GM19397 (cell line): Measurements from ENCODE around the gene BSDC1.

Experiments used
- ATAC-seq: cut with Tn5 transposase; IDR thresholded peaks from one replicate; pipeline ENCODE4 v1.9.1; 2021; ENCODE audit warnings: mild to moderate bottlenecking, moderate library complexity; ENCODE audit not compliant: unreplicated experiment

Gene BSDC1

GRCh38 chr1:32337855-32338636 is 56.2 kb downstream of the BSDC1 start:
- ATAC-seq = no peak

GRCh38 chr1:32336963-32337675 is 57.1 kb downstream of the BSDC1 start:
- no peak for ATAC-seq

- ATAC-seq = no peak
Measured at GRCh38 chr1:32336591-32336932, 57.7 kb downstream of the BSDC1 start.

DNA sequence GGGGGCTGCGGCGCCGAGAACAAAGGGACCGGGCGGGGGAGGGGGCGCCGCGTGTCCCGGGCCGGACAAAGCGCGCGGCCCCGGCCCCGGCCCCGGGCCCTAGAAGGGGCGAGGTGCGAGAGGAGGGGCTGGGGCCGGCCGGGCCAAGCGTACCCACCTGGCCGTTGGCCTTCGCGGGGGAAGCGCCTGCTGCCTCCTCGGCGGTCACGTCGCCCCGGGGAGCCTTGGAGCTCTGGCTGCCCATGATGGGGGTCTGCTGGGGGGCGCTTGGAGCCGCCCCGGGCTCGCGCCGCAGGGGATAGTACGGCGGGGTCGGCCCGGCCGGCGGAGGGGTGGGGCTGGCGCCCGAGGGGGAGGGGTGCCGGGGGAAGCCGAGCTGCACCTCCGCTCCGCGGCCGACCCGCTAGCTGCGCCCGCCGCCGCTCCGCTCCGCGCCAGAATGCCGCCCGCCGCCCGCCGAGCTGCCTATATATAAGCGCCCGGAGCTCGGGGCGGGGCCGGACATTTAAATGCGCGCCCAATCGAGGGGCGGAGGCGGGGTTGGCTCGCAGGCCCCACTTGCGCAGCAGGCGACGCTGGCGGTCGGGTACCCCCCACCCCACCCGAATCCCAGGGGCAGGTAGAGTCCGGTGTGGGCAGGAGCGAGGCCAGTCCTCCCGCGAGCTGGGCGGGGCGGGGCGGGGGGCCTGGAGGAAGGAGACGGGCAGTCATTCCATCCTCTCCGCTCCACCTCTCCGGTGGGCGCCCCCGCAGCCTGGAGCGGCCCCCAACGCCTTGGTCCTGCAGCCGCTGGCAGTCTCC is 58.3 kb downstream of the BSDC1 start, which contains the start of gene MARCKSL1:
MARCKSL1 (minus strand) TSS at position 444 of the 801 bp plus-strand sequence; CDS start at position 244, 200 bp downstream.
- ATAC-seq = peak; percentile 44

- ATAC-seq = peak; percentile 12
Measured at GRCh38 chr1:32335535-32335789, 58.8 kb downstream of the BSDC1 start.

GRCh38 chr1:32334864-32335534 is 59.2 kb downstream of the BSDC1 start:
- peak; percentile 21 for ATAC-seq

DNA sequence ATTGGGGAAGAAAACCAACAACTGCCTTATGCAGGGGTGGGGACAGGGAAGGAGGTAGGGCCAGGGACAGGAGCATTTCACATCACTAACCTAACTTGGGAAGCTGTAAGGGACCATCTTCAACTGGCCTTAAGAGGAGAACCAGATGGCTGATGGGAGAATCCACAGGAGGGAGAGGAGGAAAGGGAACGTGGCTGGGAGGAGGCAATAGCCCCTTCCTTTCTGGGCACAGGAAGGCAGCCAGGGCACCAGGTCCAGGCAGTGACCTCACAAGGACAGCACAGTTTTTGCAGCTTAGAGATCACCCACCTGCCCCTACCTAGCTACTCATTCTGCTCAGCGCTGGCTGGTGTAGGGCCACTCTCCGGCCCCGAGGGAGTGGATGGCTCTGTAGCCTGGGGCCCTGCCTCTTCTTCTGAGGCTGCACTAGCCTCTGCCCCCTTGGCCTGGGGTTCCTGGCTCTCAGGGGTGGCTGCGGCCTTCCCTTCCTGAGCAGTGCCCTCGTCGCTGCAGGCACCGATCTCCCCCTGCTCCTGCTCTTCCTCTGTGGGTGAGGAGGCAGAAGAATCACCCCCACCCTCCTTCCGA is 59.9 kb downstream of the BSDC1 start:
- no peak for ATAC-seq

DNA sequence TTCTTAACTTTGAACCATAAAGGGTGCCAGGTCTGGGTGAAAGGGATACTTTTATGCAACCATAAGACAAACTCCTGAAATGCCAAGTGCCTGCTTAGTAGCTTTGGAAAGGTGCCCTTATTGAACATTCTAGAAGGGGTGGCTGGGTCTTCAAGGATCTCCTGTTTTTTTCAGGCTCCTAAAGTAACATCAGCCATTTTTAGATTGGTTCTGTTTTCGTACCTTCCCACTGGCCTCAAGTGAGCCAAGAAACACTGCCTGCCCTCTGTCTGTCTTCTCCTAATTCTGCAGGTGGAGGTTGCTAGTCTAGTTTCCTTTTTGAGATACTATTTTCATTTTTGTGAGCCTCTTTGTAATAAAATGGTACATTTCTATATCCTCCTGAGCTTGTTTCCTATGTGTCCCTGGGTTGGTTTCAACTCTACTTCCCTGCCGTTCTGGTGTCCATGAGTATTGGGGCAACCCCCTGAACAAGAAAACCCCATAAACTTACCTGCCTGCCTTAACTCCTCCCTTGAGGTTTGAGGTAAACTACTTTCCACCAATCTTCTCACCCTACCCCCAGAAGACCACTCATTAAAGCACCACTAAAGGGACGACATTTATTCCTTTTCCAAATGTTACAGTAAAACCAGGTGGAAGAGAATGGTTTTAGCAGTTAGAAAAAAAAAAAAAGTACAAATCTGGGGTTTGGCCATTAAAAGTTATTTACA is 60.8 kb downstream of the BSDC1 start:
- no peak for ATAC-seq

DNA sequence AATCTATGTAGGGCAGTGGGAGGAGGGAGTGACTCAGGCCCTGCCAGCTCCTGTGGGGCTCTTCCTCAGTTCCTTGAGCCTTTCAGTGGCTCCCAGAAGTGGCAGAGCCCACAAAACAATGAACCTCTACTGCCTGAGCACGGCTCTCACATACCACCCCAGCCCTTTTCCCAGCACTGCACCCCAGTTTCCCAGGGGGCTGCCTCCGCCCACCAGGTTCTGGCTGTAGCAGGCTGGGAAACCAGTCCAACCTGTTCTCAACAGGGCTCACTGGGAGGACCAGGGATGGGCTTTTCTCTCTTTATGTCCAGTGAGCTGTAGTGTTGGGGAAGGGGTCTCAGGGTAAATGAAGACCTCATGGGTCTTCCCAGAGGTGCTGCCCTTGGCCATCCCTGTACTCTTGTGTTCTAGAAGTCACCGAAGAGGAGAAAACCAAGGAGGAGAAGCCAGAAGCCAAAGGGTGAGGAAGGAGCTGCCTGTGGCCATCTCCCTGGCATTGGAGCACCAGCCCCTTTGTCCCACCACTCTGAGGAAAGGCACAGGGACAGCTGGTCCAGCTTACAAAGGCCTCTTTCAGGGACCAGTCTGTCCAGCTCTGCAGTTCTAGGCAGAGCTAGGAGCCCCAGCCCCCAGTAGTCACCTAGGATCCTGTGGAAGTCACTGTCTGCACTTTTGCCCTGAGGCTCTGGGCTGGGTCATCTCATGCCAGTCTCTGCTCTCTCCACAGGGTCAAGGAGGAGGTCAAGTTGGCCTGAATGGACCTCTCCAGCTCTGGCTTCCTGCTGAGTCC is 61.8 kb downstream of the BSDC1 start:
- ATAC-seq = no peak

DNA sequence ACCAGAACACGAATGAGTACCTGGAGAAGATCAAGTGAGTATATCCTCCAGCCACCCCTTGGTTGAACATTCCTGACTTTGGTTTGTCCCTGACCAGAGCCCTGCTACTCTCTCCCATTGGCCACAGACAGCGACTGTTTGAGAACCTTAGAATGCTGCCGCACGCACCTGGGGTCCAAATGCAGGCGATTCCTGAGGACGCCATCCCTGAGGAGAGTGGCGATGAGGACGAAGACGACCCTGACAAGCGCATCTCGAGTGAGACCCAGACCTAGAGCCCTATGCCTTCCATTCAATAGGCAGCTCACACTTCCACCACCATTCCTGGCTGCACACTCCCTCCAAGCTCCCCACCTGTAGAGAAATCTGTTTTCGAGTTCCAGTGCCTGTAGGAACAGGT is 62.7 kb downstream of the BSDC1 start:
- no peak for ATAC-seq

- no peak for ATAC-seq
Measured at GRCh38 chr1:32330558-32331151, 63.6 kb downstream of the BSDC1 start.

GRCh38 chr1:32329931-32330466 is 64.2 kb downstream of the BSDC1 start:
- no peak for ATAC-seq

- ATAC-seq = no peak
Measured at GRCh38 chr1:32327204-32327603, 67.0 kb downstream of the BSDC1 start.

- no peak for ATAC-seq
Measured at GRCh38 chr1:32321712-32322291, 72.4 kb downstream of the BSDC1 start.

- no peak for ATAC-seq
Measured at GRCh38 chr1:32318127-32318869, 75.9 kb downstream of the BSDC1 start.

DNA sequence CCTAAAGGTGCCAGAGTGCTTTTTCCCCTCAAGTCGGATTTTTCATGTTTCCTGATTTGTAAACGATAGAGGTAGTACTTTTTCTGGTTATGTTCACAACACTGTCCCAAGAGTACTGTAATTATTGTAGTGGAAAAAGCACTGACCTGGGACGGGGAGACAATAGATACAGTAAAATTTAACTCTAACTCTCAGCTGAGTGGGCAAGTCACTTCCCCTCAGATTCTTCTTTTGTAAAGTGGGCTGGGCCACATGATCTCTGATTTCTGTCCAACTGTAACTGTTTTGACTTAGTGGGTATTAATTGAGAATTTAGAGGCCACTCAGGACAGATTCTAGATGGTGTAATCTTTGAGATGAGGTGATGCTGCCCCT is 77.4 kb downstream of the BSDC1 start:
- ATAC-seq = peak; percentile 30
